Tibial nerve (tissue), 4 donors: ENCODE results near the gene CEACAM16. TPM values are rescaled to one million over a fixed set of nuclear protein-coding genes. Genes with fewer than 3 reads are reported as not detected.
"Not testable (repeated sequence)": the region's sequence is repeated elsewhere in the genome, so short reads cannot be mapped to it uniquely, and the experiment has no call there.

Experiments used
- DNase-seq, 2 donors: peaks; one replicate each; pipeline ENCODE4 v3.0.0-alpha.2; 2019; ENCODE audit warnings: low spot score in 2 of 2
- H3K27ac ChIP-seq, 4 donors: fragments of 200-600 bp; sonication (generic) in 3 of 4; one replicate each; pipeline ENCODE4 v1.5.1; 2017 to 2019; ENCODE audit warnings: mild to moderate bottlenecking in 1 of 4
- H3K27me3 ChIP-seq, 2 donors: fragments of 200-600 bp; sonication (generic) in 1 of 2; one replicate each; pipeline versions ENCODE4 v1.5.1 to v1.6.0; 2017 to 2019
- H3K36me3 ChIP-seq, 3 donors: fragments of 200-600 bp; sonication (generic); one replicate each; pipeline ENCODE4 v1.5.1; 2018 to 2019
- H3K4me1 ChIP-seq, 4 donors: fragments of 200-600 bp; sonication (generic) in 3 of 4; one replicate each; pipeline ENCODE4 v1.5.1; 2017 to 2019
- H3K4me3 ChIP-seq, 4 donors: fragments of 200-600 bp; sonication (generic) in 3 of 4; one replicate each; pipeline ENCODE4 v1.5.1; 2017 to 2019; ENCODE audit warnings: mild to moderate bottlenecking in 1 of 4, moderate library complexity in 1 of 4
- H3K9me3 ChIP-seq, 4 donors: fragments of 200-600 bp; sonication (generic) in 3 of 4; one replicate each; pipeline ENCODE4 v1.5.1; 2017 to 2019
- EP300 ChIP-seq, 2 donors: sonication (generic); formaldehyde crosslinking; IDR thresholded peaks; one replicate each; pipeline ENCODE4 v1.6.1; 2017; ENCODE audit warnings: antibody characterized with exemption in 2 of 2, mild to moderate bottlenecking in 1 of 2
- POLR2A ChIP-seq, 2 donors: fragments of 450-650 bp; IDR thresholded peaks; one replicate each; pipeline ENCODE4 v1.6.1; 2017; ENCODE audit warnings: antibody characterized with exemption in 2 of 2, mild to moderate bottlenecking in 2 of 2, moderate library complexity in 2 of 2
- WGBS, 2 donors: methylation state at CpG; one replicate each; pipeline ENCODE4 v1.1.5; 2018; 5-methylcytosine and 5-hydroxymethylcytosine counted together
- total RNA-seq, 4 donors: library from RNA; depleted of rRNA; stranded (reverse); fragments of >200 nt; gene quantifications; one replicate each; pipeline ENCODE4 v1.1.0, GENCODE V29; 2016
- TF ChIP-seq, protein P1 (sequence below), 5 experiments: fragments of 200-600 bp in 3 of 5; fragments of 450-650 bp in 2 of 5; sonication (generic) in 3 of 5; IDR thresholded peaks; one replicate each; pipeline ENCODE4 v1.5.1; 2016 to 2019; ENCODE audit warnings: antibody characterized with exemption in 5 of 5, mild to moderate bottlenecking in 3 of 5, moderate library complexity in 2 of 5

CEACAM16 gene
- total RNA-seq, 4 donors from 2014 or later, result not detected

GRCh38 chr19:44668985-44669764 lies 29.8 kb upstream of the CEACAM16 start:
- TF ChIP-seq, protein P1, sequence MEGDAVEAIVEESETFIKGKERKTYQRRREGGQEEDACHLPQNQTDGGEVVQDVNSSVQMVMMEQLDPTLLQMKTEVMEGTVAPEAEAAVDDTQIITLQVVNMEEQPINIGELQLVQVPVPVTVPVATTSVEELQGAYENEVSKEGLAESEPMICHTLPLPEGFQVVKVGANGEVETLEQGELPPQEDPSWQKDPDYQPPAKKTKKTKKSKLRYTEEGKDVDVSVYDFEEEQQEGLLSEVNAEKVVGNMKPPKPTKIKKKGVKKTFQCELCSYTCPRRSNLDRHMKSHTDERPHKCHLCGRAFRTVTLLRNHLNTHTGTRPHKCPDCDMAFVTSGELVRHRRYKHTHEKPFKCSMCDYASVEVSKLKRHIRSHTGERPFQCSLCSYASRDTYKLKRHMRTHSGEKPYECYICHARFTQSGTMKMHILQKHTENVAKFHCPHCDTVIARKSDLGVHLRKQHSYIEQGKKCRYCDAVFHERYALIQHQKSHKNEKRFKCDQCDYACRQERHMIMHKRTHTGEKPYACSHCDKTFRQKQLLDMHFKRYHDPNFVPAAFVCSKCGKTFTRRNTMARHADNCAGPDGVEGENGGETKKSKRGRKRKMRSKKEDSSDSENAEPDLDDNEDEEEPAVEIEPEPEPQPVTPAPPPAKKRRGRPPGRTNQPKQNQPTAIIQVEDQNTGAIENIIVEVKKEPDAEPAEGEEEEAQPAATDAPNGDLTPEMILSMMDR (IDR thresholded peaks at IDR 0.05), result no peak
- TF ChIP-seq POLR2A (IDR thresholded peaks at IDR 0.05) (no peak), EP300 (IDR thresholded peaks at IDR 0.05) (no peak)
- DNase-seq, result no peak
- Histone ChIP-seq H3K9me3 (no peaks in the 10 kb centered on the region), H3K27me3 (no peaks in the 10 kb centered on the region), H3K27ac (no peak overlapping the region), H3K36me3 (peaks cover 0 to 23% (median 0%) of the 10 kb centered on the region in 3 donors), H3K4me3 (no peak overlapping the region), H3K4me1 (no peaks in the 10 kb centered on the region)
- 59 to 88% methylated on average over 2 of the region's 2 CpGs for WGBS, 2 donors

DNA sequence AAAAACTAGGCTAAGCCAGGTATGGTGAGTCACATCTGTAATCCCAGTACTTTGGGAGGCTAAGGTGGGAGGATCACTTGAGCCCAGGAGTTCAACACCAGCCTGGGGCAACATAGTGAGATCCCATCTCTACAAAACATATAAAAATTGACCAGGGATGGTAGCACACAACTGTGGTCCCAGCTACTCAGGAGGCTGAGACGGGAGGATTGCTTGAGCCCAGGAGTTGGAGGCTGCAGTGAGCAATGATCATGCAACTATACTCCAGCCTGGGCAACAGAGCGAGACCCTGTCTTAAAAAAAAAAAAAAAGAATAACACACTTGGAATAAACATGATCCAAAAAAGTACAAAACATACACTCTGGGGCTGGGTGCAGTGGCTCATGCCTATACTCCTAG lies 28.9 kb upstream of the CEACAM16 start:
- not testable (repeated sequence) for H3K4me1 ChIP-seq, H3K27ac ChIP-seq, H3K27me3 ChIP-seq, H3K9me3 ChIP-seq, DNase-seq, H3K4me3 ChIP-seq
- peaks cover 0 to 29% (median 0%) of the 10 kb centered on the region in 3 donors for H3K36me3 ChIP-seq
- 93 to 100% methylated on average over 2 of the region's 2 CpGs for WGBS, 2 donors

DNA sequence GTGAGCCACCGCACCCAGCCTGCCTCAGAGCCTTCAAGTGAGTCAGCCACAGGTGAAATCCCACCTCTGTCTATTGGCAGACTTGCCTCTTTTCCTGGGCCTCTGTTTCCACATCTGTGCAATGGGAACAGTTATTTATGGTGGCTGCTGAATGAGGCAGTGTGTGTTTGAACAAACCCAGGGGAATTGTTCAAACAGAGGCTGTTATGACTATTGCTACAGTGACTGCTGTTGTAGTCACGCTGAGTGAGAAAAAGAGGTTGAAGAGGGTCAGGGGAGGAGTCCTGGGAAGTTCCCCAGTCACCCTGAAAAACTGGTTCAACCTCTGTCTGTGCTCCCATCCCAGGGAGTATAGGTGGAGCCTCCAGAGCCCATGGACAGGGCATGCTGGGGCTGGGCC lies 27.6 kb upstream of the CEACAM16 start, which contains the start of gene CEACAM19:
CEACAM19 (plus strand) TSS at position 83 of the 400 bp plus-strand sequence. CDS start 450 bp downstream, outside the sequence.
- no peaks in the 10 kb centered on the region for H3K4me1 ChIP-seq
- TF ChIP-seq, protein P1 (IDR thresholded peaks at IDR 0.05), result no peak
- TF ChIP-seq POLR2A (IDR thresholded peaks at IDR 0.05), result no peak
- peaks cover 0 to 29% (median 0%) of the 10 kb centered on the region in 3 donors for H3K36me3 ChIP-seq
- H3K27ac ChIP-seq, result no peak within 1 kb of the TSS
- DNase-seq, result no peak
- H3K27me3 ChIP-seq, result no peaks in the 10 kb centered on the region
- no peak within 1 kb of the TSS for H3K4me3 ChIP-seq
- WGBS, 2 donors, result 65 to 75% methylated on average over 2 of the region's 2 CpGs
- no peaks in the 10 kb centered on the region for H3K9me3 ChIP-seq

GRCh38 chr19:44672226-44672625 lies 26.7 kb upstream of the CEACAM16 start:
- no peak overlapping the region for H3K27ac ChIP-seq
- no peaks in the 10 kb centered on the region for H3K27me3 ChIP-seq
- H3K36me3 ChIP-seq, result peaks cover 0 to 36% (median 0%) of the 10 kb centered on the region in 3 donors
- WGBS, 2 donors, result 71 to 100% methylated on average over 1 of the region's 1 CpG
- no peak for DNase-seq
- H3K9me3 ChIP-seq, result no peaks in the 10 kb centered on the region
- TF ChIP-seq, protein P1 (IDR thresholded peaks at IDR 0.05), result no peak
- TF ChIP-seq EP300 (IDR thresholded peaks at IDR 0.05), result no peak
- no peak for TF ChIP-seq POLR2A (IDR thresholded peaks at IDR 0.05)
- no peaks in the 10 kb centered on the region for H3K4me1 ChIP-seq
- H3K4me3 ChIP-seq, result no peak overlapping the region

DNA sequence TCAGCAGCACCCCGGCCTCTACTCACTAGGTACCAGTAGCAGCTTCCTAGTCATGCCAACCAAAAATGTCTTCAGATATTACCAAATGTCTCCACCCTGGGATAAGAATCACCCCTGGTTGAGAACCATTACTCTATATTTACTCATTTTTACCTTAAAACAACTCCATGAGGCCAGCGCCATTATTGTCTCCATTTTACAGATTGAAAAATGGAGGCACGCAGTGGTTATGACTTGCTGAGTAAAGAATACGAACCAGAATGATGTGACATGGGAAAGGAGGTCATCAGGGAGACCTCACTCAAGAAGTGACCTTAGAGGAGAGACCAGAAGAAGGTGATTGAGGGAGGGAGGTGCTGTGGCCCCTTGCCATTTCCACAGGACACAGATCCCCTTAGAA lies 25.4 kb upstream of the CEACAM16 start:
- H3K4me1 ChIP-seq, result no peaks in the 10 kb centered on the region
- peaks cover 0 to 37% (median 0%) of the 10 kb centered on the region in 3 donors for H3K36me3 ChIP-seq
- no peaks in the 10 kb centered on the region for H3K27me3 ChIP-seq
- no peak overlapping the region for H3K4me3 ChIP-seq
- no peak overlapping the region for H3K27ac ChIP-seq
- WGBS, 2 donors, result 81 to 90% methylated on average over 4 of the region's 4 CpGs
- TF ChIP-seq POLR2A (IDR thresholded peaks at IDR 0.05) (no peak), EP300 (IDR thresholded peaks at IDR 0.05) (no peak)
- TF ChIP-seq, protein P1 (IDR thresholded peaks at IDR 0.05), result no peak
- no peak for DNase-seq
- no peaks in the 10 kb centered on the region for H3K9me3 ChIP-seq
